ENCODE results near the gene DIP2C.

DNA sequence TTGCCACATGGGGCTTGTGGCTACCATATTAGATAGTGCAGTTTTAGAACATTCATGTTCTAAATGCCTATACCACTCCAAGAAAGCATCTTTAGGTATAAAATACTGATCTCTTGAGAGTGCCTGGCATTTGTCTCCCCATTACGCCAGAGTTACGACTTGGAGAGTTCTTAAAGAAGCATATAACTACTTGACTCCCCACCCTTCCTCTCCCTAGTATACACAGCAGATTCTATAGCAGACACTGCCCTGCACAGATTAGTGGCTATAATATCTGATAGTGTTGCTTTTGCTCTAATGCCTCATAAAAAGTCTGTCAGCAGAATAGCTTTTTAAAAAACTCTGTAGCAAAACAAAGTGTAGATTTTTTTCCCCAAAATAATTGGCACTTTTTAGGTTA, 463.4 kb downstream of the DIP2C start:
- TF ChIP-seq, protein P1, sequence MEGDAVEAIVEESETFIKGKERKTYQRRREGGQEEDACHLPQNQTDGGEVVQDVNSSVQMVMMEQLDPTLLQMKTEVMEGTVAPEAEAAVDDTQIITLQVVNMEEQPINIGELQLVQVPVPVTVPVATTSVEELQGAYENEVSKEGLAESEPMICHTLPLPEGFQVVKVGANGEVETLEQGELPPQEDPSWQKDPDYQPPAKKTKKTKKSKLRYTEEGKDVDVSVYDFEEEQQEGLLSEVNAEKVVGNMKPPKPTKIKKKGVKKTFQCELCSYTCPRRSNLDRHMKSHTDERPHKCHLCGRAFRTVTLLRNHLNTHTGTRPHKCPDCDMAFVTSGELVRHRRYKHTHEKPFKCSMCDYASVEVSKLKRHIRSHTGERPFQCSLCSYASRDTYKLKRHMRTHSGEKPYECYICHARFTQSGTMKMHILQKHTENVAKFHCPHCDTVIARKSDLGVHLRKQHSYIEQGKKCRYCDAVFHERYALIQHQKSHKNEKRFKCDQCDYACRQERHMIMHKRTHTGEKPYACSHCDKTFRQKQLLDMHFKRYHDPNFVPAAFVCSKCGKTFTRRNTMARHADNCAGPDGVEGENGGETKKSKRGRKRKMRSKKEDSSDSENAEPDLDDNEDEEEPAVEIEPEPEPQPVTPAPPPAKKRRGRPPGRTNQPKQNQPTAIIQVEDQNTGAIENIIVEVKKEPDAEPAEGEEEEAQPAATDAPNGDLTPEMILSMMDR (IDR thresholded peaks at IDR 0.05; ENCODE audit: borderline replicate concordance, extremely low read depth, low read length, poor library complexity, severe bottlenecking): no peak
- no peak for TF ChIP-seq EZH2 (IDR thresholded peaks at IDR 0.05; ENCODE audit: borderline replicate concordance, low read depth, low read length, severe bottlenecking)

All from DND-41 (cell line).